ENCODE measurements around the gene SLC19A1. TPM values are rescaled to one million over a fixed set of nuclear protein-coding genes. Genes with fewer than 3 reads are reported as not detected.

SLC19A1 gene
- polyA plus RNA-seq, 1 experiment: 8.1 TPM

GRCh38 chr21:45551316-45551715 lies 9.1 kb upstream of the SLC19A1 start:
- ChIA-PET POLR2A (no interaction called here), CTCF (interaction anchor here (0.7 to 1.2 kb wide), 2 partner anchors 11 to 101 kb away, joined by 3 read pairs; no protein-coding TSS in a partner anchor)
- H3K4me3 ChIP-seq (ENCODE audit: low read depth, low read length): no peak overlapping the region
- no peaks in the 10 kb centered on the region for H3K36me3 ChIP-seq (ENCODE audit: control insufficient read depth, insufficient read depth, low read length)
- TF ChIP-seq, protein P1, sequence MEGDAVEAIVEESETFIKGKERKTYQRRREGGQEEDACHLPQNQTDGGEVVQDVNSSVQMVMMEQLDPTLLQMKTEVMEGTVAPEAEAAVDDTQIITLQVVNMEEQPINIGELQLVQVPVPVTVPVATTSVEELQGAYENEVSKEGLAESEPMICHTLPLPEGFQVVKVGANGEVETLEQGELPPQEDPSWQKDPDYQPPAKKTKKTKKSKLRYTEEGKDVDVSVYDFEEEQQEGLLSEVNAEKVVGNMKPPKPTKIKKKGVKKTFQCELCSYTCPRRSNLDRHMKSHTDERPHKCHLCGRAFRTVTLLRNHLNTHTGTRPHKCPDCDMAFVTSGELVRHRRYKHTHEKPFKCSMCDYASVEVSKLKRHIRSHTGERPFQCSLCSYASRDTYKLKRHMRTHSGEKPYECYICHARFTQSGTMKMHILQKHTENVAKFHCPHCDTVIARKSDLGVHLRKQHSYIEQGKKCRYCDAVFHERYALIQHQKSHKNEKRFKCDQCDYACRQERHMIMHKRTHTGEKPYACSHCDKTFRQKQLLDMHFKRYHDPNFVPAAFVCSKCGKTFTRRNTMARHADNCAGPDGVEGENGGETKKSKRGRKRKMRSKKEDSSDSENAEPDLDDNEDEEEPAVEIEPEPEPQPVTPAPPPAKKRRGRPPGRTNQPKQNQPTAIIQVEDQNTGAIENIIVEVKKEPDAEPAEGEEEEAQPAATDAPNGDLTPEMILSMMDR (IDR thresholded peaks at IDR 0.05; ENCODE audit: insufficient read depth, low read depth, low read length): no peak
- peaks cover 4% of the 10 kb centered on the region; the same call in 1 of the 2 replicates for H3K27me3 ChIP-seq (ENCODE audit: control insufficient read depth, insufficient read depth, low read length)
- DNase-seq (ENCODE audit: low read depth): no peak

DNA sequence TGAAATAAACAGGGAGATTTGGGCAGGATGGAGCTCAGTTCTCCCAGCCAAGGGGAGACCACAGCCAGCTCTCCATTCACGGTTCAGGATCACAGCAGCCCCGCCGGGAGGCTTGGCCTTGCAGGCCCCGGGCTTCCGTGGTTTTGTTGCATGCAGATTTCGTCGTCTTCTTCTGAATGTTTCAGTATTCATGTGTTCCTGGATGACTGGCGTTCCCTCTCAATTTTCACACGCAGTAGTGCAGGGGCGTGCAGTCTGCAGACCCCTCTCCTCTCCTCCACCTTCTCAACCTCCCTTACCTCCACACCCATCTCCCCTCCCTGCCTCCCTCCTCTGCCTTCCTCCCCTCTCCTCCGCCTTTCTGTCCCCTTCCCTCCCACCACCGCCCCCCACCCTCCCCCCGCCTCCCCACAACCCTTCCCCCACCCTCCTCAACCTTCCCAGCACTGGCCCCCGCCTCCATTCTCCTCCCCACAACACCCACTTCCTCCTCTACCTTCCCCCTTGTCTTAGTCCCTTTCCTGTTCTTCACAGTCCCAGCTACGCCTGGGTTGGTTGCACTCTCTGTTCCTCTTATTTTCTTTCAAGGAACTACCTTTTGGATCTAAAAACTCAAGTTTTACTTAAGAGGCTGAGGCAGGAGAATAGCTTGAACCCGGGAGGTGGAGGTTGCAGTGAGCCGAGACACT lies 8.4 kb upstream of the SLC19A1 start:
- no peaks in the 10 kb centered on the region for H3K36me3 ChIP-seq (ENCODE audit: control insufficient read depth, insufficient read depth, low read length)
- peaks cover 4% of the 10 kb centered on the region for H3K27me3 ChIP-seq (ENCODE audit: control insufficient read depth, insufficient read depth, low read length)
- no peak overlapping the region for H3K4me3 ChIP-seq (ENCODE audit: low read depth, low read length)
- TF ChIP-seq, protein P1 (IDR thresholded peaks at IDR 0.05; ENCODE audit: insufficient read depth, low read depth, low read length): no peak
- no peak for DNase-seq (ENCODE audit: low read depth)
- POLR2A ChIA-PET: no interaction called here
- CTCF ChIA-PET: interaction anchor here (0.6 to 1.2 kb wide), 4 partner anchors 12 to 100 kb away, joined by 3 to 4 read pairs (median 3); no protein-coding TSS in a partner anchor

- DNase-seq (ENCODE audit: low read depth): no peak
- CTCF ChIA-PET: interaction anchor here (0.6 to 0.8 kb wide), 2 partner anchors 39 to 46 kb away, joined by 3 to 4 read pairs; no protein-coding TSS in a partner anchor
- H3K4me3 ChIP-seq (ENCODE audit: low read depth, low read length): no peak overlapping the region
These were observed 7.6 kb upstream of the SLC19A1 start for GRCh38 chr21:45549626-45550463.

DNA sequence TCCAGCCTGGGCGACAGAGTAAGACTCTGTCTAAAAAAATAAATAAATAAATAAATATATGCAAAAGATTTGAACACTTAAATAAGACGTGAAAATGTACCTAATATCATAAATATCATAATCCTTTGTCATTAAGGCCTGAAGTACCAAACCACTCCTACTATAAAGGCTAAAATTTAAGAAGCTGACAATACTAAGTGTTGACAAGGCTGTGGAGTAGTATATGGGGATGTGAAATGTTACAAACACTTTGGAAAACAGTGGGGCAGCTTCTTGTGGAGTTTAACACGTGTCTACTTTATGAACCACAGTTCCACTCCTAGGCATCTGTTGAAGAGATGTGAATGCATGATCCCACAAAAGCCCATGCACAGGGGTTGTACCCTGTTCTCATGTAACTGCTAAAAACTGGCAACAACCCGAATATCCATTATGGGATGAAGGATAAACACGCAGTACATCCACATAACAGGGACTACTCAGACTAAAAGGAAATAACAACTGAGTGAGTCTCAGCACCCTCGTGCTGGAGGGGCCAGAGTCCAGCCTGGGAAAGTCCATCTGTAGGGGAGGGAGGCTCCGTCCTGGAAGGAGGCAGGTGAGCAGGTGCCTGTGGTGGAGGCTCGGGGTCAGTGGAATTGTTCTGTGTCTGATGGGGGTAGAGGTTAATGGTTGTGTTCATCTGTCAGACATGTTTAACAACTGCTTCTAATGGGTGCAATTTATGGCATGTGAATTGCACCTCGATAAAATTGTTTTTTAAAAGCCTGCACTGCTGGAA lies 6.7 kb upstream of the SLC19A1 start:
- H3K36me3 ChIP-seq (ENCODE audit: control insufficient read depth, insufficient read depth, low read length): no peaks in the 10 kb centered on the region
- ChIA-PET CTCF (no interaction called here), POLR2A (no interaction called here)
- TF ChIP-seq, protein P1 (IDR thresholded peaks at IDR 0.05; ENCODE audit: insufficient read depth, low read depth, low read length): no peak
- peaks cover 4% of the 10 kb centered on the region; the same call in 1 of the 2 replicates for H3K27me3 ChIP-seq (ENCODE audit: control insufficient read depth, insufficient read depth, low read length)
- no peak for DNase-seq (ENCODE audit: low read depth)
- H3K4me3 ChIP-seq (ENCODE audit: low read depth, low read length): no peak overlapping the region

More at GRCh38 chr21:45549626-45550463, 7.6 kb upstream of the SLC19A1 start:
- TF ChIP-seq, protein P1 (IDR thresholded peaks at IDR 0.05; ENCODE audit: insufficient read depth, low read depth, low read length): no peak
- Histone ChIP-seq H3K36me3 (ENCODE audit: control insufficient read depth, insufficient read depth, low read length) (no peaks in the 10 kb centered on the region), H3K27me3 (ENCODE audit: control insufficient read depth, insufficient read depth, low read length) (peaks cover 4% of the 10 kb centered on the region; the same call in 1 of the 2 replicates)
- POLR2A ChIA-PET: no interaction called here

All from BJ (cell line).